Measurements from ENCODE around the gene ILF3.
"Not testable (repeated sequence)": the region's sequence is repeated elsewhere in the genome, so short reads cannot be mapped to it uniquely, and the experiment has no call there.

The ILF3 gene

GRCh38 chr19:10661946-10662345 lies 7.8 kb downstream of the ILF3 start:
- Histone ChIP-seq H3K9me2 (replicated peaks; ENCODE audit: insufficient read depth, low read length) (no peaks in the 10 kb centered on the region), H3K27ac (ENCODE audit: low read depth, low read length) (peak overlapping the region; percentile 74), H3K4me3 (ENCODE audit: insufficient read depth, low read length, poor library complexity, severe bottlenecking) (peak overlapping the region; percentile 4), H3K79me2 (ENCODE audit: insufficient read depth, low read length) (peaks cover 100% of the 10 kb centered on the region), H3K36me3 (ENCODE audit: low read length) (peaks cover 12% of the 10 kb centered on the region; the same call in 1 of the 2 replicates), H3K9me3 (ENCODE audit: insufficient read depth, low read length) (no peaks in the 10 kb centered on the region), H3K9ac (ENCODE audit: low read length) (peak overlapping the region; percentile 36; the same call in 1 of the 2 replicates), H3F3A (ENCODE audit: insufficient read depth) (peaks cover 42% of the 10 kb centered on the region), H4K20me1 (ENCODE audit: low read depth, low read length) (peaks cover 38% of the 10 kb centered on the region), H3K27me3 (ENCODE audit: low read length) (no peaks in the 10 kb centered on the region), H2AFZ (ENCODE audit: low read depth, low read length, severe bottlenecking) (no peak overlapping the region), H3K4me2 (ENCODE audit: low read depth, low read length, poor library complexity, severe bottlenecking) (peak overlapping the region; percentile 91)
- TF ChIP-seq, protein P1, sequence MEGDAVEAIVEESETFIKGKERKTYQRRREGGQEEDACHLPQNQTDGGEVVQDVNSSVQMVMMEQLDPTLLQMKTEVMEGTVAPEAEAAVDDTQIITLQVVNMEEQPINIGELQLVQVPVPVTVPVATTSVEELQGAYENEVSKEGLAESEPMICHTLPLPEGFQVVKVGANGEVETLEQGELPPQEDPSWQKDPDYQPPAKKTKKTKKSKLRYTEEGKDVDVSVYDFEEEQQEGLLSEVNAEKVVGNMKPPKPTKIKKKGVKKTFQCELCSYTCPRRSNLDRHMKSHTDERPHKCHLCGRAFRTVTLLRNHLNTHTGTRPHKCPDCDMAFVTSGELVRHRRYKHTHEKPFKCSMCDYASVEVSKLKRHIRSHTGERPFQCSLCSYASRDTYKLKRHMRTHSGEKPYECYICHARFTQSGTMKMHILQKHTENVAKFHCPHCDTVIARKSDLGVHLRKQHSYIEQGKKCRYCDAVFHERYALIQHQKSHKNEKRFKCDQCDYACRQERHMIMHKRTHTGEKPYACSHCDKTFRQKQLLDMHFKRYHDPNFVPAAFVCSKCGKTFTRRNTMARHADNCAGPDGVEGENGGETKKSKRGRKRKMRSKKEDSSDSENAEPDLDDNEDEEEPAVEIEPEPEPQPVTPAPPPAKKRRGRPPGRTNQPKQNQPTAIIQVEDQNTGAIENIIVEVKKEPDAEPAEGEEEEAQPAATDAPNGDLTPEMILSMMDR (IDR thresholded peaks at IDR 0.05; ENCODE audit: insufficient read depth, low read length, poor library complexity, severe bottlenecking) = no peak
- TF ChIP-seq EZH2phosphoT487 (conservative IDR thresholded peaks at IDR 0.05; ENCODE audit: low read length) = no peak

DNA sequence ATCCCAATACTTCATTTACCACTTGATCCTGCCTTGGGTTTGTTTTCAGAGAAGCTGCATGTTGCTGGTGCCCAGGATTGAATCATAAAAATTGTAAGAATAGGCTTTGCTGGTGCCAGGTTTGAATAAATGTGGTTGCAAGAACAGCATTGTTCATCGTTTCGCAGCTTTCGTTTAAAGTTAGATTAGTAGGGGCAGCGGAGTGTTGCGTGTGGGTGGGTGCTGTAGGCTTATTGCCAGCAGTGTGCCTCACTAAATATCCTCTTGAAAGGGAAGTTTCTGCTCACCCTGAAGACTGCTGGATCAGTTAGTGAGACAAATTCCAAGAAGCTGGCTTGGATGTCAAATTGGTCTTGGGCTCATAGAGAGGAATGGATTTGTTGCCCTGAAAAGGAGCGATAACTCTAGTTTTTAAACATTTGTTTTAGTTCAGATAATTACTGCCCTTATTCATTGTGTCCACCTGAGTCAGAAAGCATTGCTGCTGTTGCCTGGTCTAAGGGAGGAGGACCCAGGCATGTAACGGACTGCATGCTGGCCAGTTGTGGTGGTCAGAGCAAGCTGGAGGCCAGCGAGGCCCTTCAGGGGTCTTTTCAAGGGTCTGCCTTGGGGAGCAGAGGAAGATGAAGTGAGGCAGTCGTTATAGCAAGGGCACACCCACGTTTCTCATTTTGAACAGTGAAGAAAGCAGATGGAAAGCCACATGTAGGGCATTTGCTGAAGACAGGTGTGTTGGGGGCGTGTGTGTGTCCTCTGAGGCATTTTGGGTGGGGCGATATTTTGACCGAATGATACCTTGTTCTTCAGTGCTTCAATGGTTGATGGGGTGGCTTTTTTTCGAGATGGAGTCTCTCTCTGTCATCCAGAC lies 8.5 kb downstream of the ILF3 start:
- Histone ChIP-seq H3K9ac (ENCODE audit: low read length) (peak overlapping the region; percentile 36), H3K36me3 (ENCODE audit: low read length) (peaks cover 10% of the 10 kb centered on the region; the same call in 1 of the 2 replicates), H3F3A (ENCODE audit: insufficient read depth) (peaks cover 37% of the 10 kb centered on the region), H2AFZ (ENCODE audit: low read depth, low read length, severe bottlenecking) (no peak overlapping the region), H3K27ac (ENCODE audit: low read depth, low read length) (peak overlapping the region; percentile 74), H3K27me3 (ENCODE audit: low read length) (no peaks in the 10 kb centered on the region), H3K79me2 (ENCODE audit: insufficient read depth, low read length) (peaks cover 100% of the 10 kb centered on the region), H4K20me1 (ENCODE audit: low read depth, low read length) (peaks cover 41% of the 10 kb centered on the region), H3K4me3 (ENCODE audit: insufficient read depth, low read length, poor library complexity, severe bottlenecking) (peak overlapping the region; percentile 23), H3K9me3 (ENCODE audit: insufficient read depth, low read length) (no peaks in the 10 kb centered on the region), H3K9me2 (replicated peaks; ENCODE audit: insufficient read depth, low read length) (no peaks in the 10 kb centered on the region), H3K4me2 (ENCODE audit: low read depth, low read length, poor library complexity, severe bottlenecking) (peak overlapping the region; percentile 91)
- TF ChIP-seq, protein P1 (IDR thresholded peaks at IDR 0.05; ENCODE audit: insufficient read depth, low read length, poor library complexity, severe bottlenecking) = no peak
- TF ChIP-seq EZH2phosphoT487 (conservative IDR thresholded peaks at IDR 0.05; ENCODE audit: low read length) = no peak

DNA sequence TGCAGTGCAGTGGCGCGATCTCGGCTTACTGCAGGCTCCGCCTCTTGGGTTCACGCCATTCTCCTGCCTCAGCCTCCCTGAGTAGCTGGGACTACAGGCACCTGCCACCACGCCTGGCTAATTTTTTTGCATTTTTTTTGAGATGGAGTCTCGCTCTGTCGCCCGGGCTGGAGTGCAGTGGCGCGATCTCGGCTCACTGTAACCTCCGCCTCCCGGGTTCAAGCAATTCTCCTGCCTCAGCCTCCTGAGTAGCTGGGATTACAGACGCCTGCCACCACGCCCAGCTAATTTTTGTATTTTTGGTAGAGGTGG lies 9.1 kb downstream of the ILF3 start:
- H3K9me3 ChIP-seq (ENCODE audit: insufficient read depth, low read length); H2AFZ ChIP-seq (ENCODE audit: low read depth, low read length, severe bottlenecking); H3K27me3 ChIP-seq (ENCODE audit: low read length); H3K9me2 ChIP-seq (replicated peaks; ENCODE audit: insufficient read depth, low read length); H3K4me3 ChIP-seq (ENCODE audit: insufficient read depth, low read length, poor library complexity, severe bottlenecking): not testable (repeated sequence)
- Histone ChIP-seq H4K20me1 (ENCODE audit: low read depth, low read length) (peaks cover 46% of the 10 kb centered on the region), H3F3A (ENCODE audit: insufficient read depth) (peaks cover 31% of the 10 kb centered on the region), H3K79me2 (ENCODE audit: insufficient read depth, low read length) (peaks cover 100% of the 10 kb centered on the region), H3K36me3 (ENCODE audit: low read length) (peaks cover 11% of the 10 kb centered on the region; the same call in 1 of the 2 replicates), H3K9ac (ENCODE audit: low read length) (peak overlapping the region; percentile 36; the same call in 1 of the 2 replicates), H3K4me2 (ENCODE audit: low read depth, low read length, poor library complexity, severe bottlenecking) (peak overlapping the region; percentile 91), H3K27ac (ENCODE audit: low read depth, low read length) (peak overlapping the region; percentile 74)

- peaks cover 35% of the 10 kb centered on the region for H4K20me1 ChIP-seq (ENCODE audit: low read depth, low read length)
- no peak overlapping the region for H3K9ac ChIP-seq (ENCODE audit: low read length)
- no peak overlapping the region for H3K4me2 ChIP-seq (ENCODE audit: low read depth, low read length, poor library complexity, severe bottlenecking)
- TF ChIP-seq, protein P1 (IDR thresholded peaks at IDR 0.05; ENCODE audit: insufficient read depth, low read length, poor library complexity, severe bottlenecking) = no peak
- TF ChIP-seq EZH2phosphoT487 (conservative IDR thresholded peaks at IDR 0.05; ENCODE audit: low read length) = no peak
- H3K27ac ChIP-seq (ENCODE audit: low read depth, low read length) = no peak overlapping the region
- no peaks in the 10 kb centered on the region for H3K27me3 ChIP-seq (ENCODE audit: low read length)
- H3K79me2 ChIP-seq (ENCODE audit: insufficient read depth, low read length) = peaks cover 100% of the 10 kb centered on the region
- H3F3A ChIP-seq (ENCODE audit: insufficient read depth) = peaks cover 7% of the 10 kb centered on the region; the same call in 1 of the 2 replicates
- H2AFZ ChIP-seq (ENCODE audit: low read depth, low read length, severe bottlenecking) = no peak overlapping the region
- no peak overlapping the region for H3K4me3 ChIP-seq (ENCODE audit: insufficient read depth, low read length, poor library complexity, severe bottlenecking)
- peaks cover 25% of the 10 kb centered on the region for H3K36me3 ChIP-seq (ENCODE audit: low read length)
- no peaks in the 10 kb centered on the region for H3K9me2 ChIP-seq (replicated peaks; ENCODE audit: insufficient read depth, low read length)
- H3K9me3 ChIP-seq (ENCODE audit: insufficient read depth, low read length) = no peaks in the 10 kb centered on the region
These were observed 13.7 kb downstream of the ILF3 start for GRCh38 chr19:10667867-10668266.
